Neural crest cell (in vitro differentiated cells): ENCODE data around the gene TFPI2. TPM values are rescaled to one million over a fixed set of nuclear protein-coding genes. Genes with fewer than 3 reads are reported as not detected.

Source experiments
- DNase-seq: peaks from one replicate; pipeline ENCODE4 v3.0.0; 2021; ENCODE audit warnings: low read depth, mixed read lengths, low spot score
- H3K27ac Mint-ChIP-seq: one replicate; pipeline ENCODE4 v1.8.0; 2021; ENCODE audit warnings: mild to moderate bottlenecking, mixed read lengths; ENCODE audit not compliant: unreplicated experiment
- H3K27me3 Mint-ChIP-seq: 2 replicates; pipeline ENCODE4 v1.8.0; 2021; ENCODE audit warnings: low read depth, mild to moderate bottlenecking, mixed read lengths
- H3K36me3 Mint-ChIP-seq: 2 replicates; pipeline ENCODE4 v1.8.0; 2021; ENCODE audit warnings: low read depth, mild to moderate bottlenecking, mixed read lengths
- H3K4me1 Mint-ChIP-seq: 2 replicates; pipeline ENCODE4 v1.8.0; 2021; ENCODE audit warnings: mixed read lengths
- H3K4me3 Mint-ChIP-seq: one replicate; pipeline ENCODE4 v1.8.0; 2021; ENCODE audit warnings: mild to moderate bottlenecking, mixed read lengths
- H3K9me3 Mint-ChIP-seq: 2 replicates; pipeline ENCODE4 v1.8.0; 2021; ENCODE audit warnings: mixed read lengths
- CTCF ChIP-seq: fragments of 200-600 bp; sonication (generic); conservative IDR thresholded peaks from 2 replicates; pipeline ENCODE4 v1.5.0; 2021; ENCODE audit warnings: antibody characterized with exemption, mild to moderate bottlenecking
- total RNA-seq: library from RNA; stranded (reverse); gene quantifications from 2 replicates; pipeline ENCODE4 v1.2.1, GENCODE V29; 2021

The TFPI2 gene
- total RNA-seq, 1 donor from 2014 or later, result 0.84 TPM

GRCh38 chr7:93890041-93890463, 501 bp downstream of the TFPI2 start:
- Mint-ChIP-seq H3K4me1 (peaks cover 11% of the 10 kb centered on the region), H3K27me3 (peaks cover 48% of the 10 kb centered on the region), H3K4me3 (peak overlapping the region; percentile 98), H3K36me3 (no peaks in the 10 kb centered on the region), H3K27ac (peak overlapping the region; percentile 36), H3K9me3 (no peaks in the 10 kb centered on the region)
- peak; percentile 20 for DNase-seq
- TF ChIP-seq CTCF, result no peak

- Mint-ChIP-seq H3K9me3 (no peaks in the 10 kb centered on the region), H3K36me3 (no peaks in the 10 kb centered on the region), H3K27me3 (peaks cover 48% of the 10 kb centered on the region), H3K27ac (no peak overlapping the region), H3K4me3 (peak overlapping the region; percentile 98), H3K4me1 (peaks cover 11% of the 10 kb centered on the region)
- no peak for DNase-seq
- TF ChIP-seq CTCF, result no peak
Observed at GRCh38 chr7:93889261-93889660, 1.3 kb downstream of the TFPI2 start.

GRCh38 chr7:93884541-93884940, 6.0 kb downstream of the TFPI2 start:
- H3K36me3 Mint-ChIP-seq, result peaks cover 4% of the 10 kb centered on the region
- peaks cover 4% of the 10 kb centered on the region for H3K9me3 Mint-ChIP-seq
- peaks cover under 1% of the 10 kb centered on the region for H3K4me1 Mint-ChIP-seq
- peaks cover 19% of the 10 kb centered on the region for H3K27me3 Mint-ChIP-seq
- no peak overlapping the region for H3K4me3 Mint-ChIP-seq
- no peak for TF ChIP-seq CTCF
- H3K27ac Mint-ChIP-seq, result no peak overlapping the region
- no peak for DNase-seq

- Mint-ChIP-seq H3K27me3 (peaks cover 13% of the 10 kb centered on the region), H3K4me3 (no peak overlapping the region), H3K4me1 (no peaks in the 10 kb centered on the region), H3K36me3 (peaks cover 6% of the 10 kb centered on the region), H3K27ac (no peak overlapping the region), H3K9me3 (peaks cover 5% of the 10 kb centered on the region)
- DNase-seq, result no peak
- TF ChIP-seq CTCF, result no peak
Observed at GRCh38 chr7:93883917-93884345, 6.6 kb downstream of the TFPI2 start.

- H3K9me3 Mint-ChIP-seq, result peaks cover 5% of the 10 kb centered on the region
- peaks cover 7% of the 10 kb centered on the region for H3K27me3 Mint-ChIP-seq
- H3K4me1 Mint-ChIP-seq, result no peaks in the 10 kb centered on the region
- H3K36me3 Mint-ChIP-seq, result peaks cover 6% of the 10 kb centered on the region
- TF ChIP-seq CTCF, result no peak
- no peak overlapping the region for H3K27ac Mint-ChIP-seq
- DNase-seq, result no peak
- no peak overlapping the region for H3K4me3 Mint-ChIP-seq
Observed at GRCh38 chr7:93883078-93883916, 7.3 kb downstream of the TFPI2 start.
